DND-41 (cell line): Measurements from ENCODE around the gene MKRN1.

Experiments
- CTCF ChIP-seq: IDR thresholded peaks from 2 replicates; pipeline ENCODE4 v1.5.1; 2012; ENCODE audit warnings: borderline replicate concordance, low read length, moderate library complexity, mild to moderate bottlenecking; ENCODE audit not compliant: poor library complexity, severe bottlenecking; ENCODE audit errors: extremely low read depth
- EZH2 ChIP-seq: IDR thresholded peaks from 3 replicates; pipeline ENCODE4 v1.6.1; 2012; ENCODE audit warnings: borderline replicate concordance, low read depth, mild to moderate bottlenecking, moderate library complexity, low read length, inconsistent platforms; ENCODE audit not compliant: severe bottlenecking

GRCh38 chr7:140506788-140507464 is 27.6 kb upstream of the MKRN1 start:
- no peak for TF ChIP-seq CTCF
- no peak for TF ChIP-seq EZH2
